Measurements from ENCODE around the gene GATC.

- TF ChIP-seq CTCF (IDR thresholded peaks at IDR 0.05; ENCODE audit: low read depth, low read length) (no peak), EZH2phosphoT487 (IDR thresholded peaks at IDR 0.05; ENCODE audit: low read depth) (no peak)
Observed at GRCh38 chr12:120403869-120404268, 42.4 kb upstream of the GATC start.
